Lung (tissue), 12 donors: ENCODE results near the gene NFKBIE. TPM values are rescaled to one million over a fixed set of nuclear protein-coding genes. Genes with fewer than 3 reads are reported as not detected.

Experiments
- ATAC-seq: fragments of 200-7000 bp; cut with Tn5 transposase; one replicate; pipeline ENCODE4 v1.9.1; 2020; ENCODE audit warnings: moderate number of reproducible peaks; ENCODE audit not compliant: insufficient read depth, low FRiP score
- DNase-seq, 3 donors: peaks; one replicate each; pipeline ENCODE4 v3.0.0-alpha.2; 2013 to 2017
- H3K27ac ChIP-seq, 2 donors: one replicate each; pipeline ENCODE4 v1.5.1; 2013; ENCODE audit warnings: mild to moderate bottlenecking in 2 of 2, moderate library complexity in 2 of 2, control low read depth in 1 of 2, inconsistent platforms in 1 of 2, low read depth in 1 of 2, low read length in 1 of 2
- H3K27me3 ChIP-seq, 3 donors: one replicate each; pipeline ENCODE4 v1.5.1; 2013; ENCODE audit warnings: low read length in 2 of 3; ENCODE audit not compliant: control insufficient read depth in 3 of 3, insufficient read depth in 3 of 3
- H3K36me3 ChIP-seq, 4 donors: one replicate each; pipeline ENCODE4 v1.5.1; 2013; ENCODE audit warnings: low read length in 4 of 4, mild to moderate bottlenecking in 1 of 4, moderate library complexity in 1 of 4; ENCODE audit not compliant: control insufficient read depth in 4 of 4, insufficient read depth in 4 of 4
- H3K4me1 ChIP-seq, 5 donors: one replicate each; pipeline ENCODE4 v1.5.1; 2013; ENCODE audit warnings: low read length in 5 of 5, mild to moderate bottlenecking in 2 of 5, moderate library complexity in 1 of 5; ENCODE audit not compliant: control insufficient read depth in 5 of 5, insufficient read depth in 5 of 5
- H3K4me3 ChIP-seq: one replicate; pipeline ENCODE4 v1.5.1; 2013; ENCODE audit warnings: mild to moderate bottlenecking, control low read depth, moderate library complexity
- H3K9ac ChIP-seq, 2 donors: one replicate each; pipeline ENCODE4 v1.5.1; 2013; ENCODE audit warnings: low read length in 2 of 2, control low read depth in 1 of 2; ENCODE audit not compliant: insufficient read depth in 1 of 2
- H3K9me3 ChIP-seq, 4 donors: one replicate each; pipeline ENCODE4 v1.5.1; 2013; ENCODE audit warnings: low read length in 3 of 4, mild to moderate bottlenecking in 1 of 4, moderate library complexity in 1 of 4; ENCODE audit not compliant: control insufficient read depth in 4 of 4, insufficient read depth in 3 of 4
- CTCF ChIP-seq: IDR thresholded peaks from 2 replicates; pipeline ENCODE4 v1.5.1; 2012; ENCODE audit warnings: mild to moderate bottlenecking; ENCODE audit errors: control extremely low read depth, extremely low read depth
- WGBS, 2 donors: extraction: QIAGEN DNeasy Blood & Tissue Kit; methylation state at CpG; one replicate each; pipeline ENCODE4 v1.1.7; 2013; 5-methylcytosine and 5-hydroxymethylcytosine counted together
- polyA plus RNA-seq, 2 donors: library from polyadenylated mRNA; stranded (reverse); fragments of 200-250 nt; gene quantifications; one replicate each; pipeline ENCODE4 v1.2.1, GENCODE V29; 2013
- total RNA-seq, 2 donors: library from RNA; depleted of rRNA in 1 of 2; stranded (reverse); fragments of >200 nt in 1 of 2; gene quantifications; one replicate each; pipeline ENCODE4 v1.2.1, GENCODE V29; 2014 to 2021
- donor health status: control.
- donor health status: control.
- donor health status: Bipolar disorder and iron deficiency.
- donor health status: healthy.
- donor health status: DM: yes; HTN: yes; CAD: no.

NFKBIE gene
- total and polyA plus RNA-seq, 4 donors: 13.1 to 40.6 (median 20.4) TPM

- Histone ChIP-seq H3K9ac (no peak overlapping the region), H3K4me1 (peaks cover 8 to 28% (median 17%) of the 10 kb centered on the region in 5 donors), H3K36me3 (peaks cover 0 to 11% (median 1%) of the 10 kb centered on the region in 4 donors), H3K4me3 (no peak overlapping the region), H3K9me3 (no peaks in the 10 kb centered on the region), H3K27me3 (no peaks in the 10 kb centered on the region), H3K27ac (peak overlapping the region; percentile 10 to 87)
- DNase-seq: no peak
- no peak for ATAC-seq
- TF ChIP-seq CTCF: no peak
- WGBS, 2 donors: 60 to 63% methylated on average over 15 of the region's 15 CpGs
Observed at GRCh38 chr6:44226368-44227147, 38.8 kb downstream of the NFKBIE start.

- DNase-seq (no peak), ATAC-seq (no peak)
- Histone ChIP-seq H3K9me3 (no peaks in the 10 kb centered on the region), H3K27ac (peak overlapping the region in 1 of 2 donors; percentile 87), H3K4me1 (peaks cover 12 to 36% (median 17%) of the 10 kb centered on the region in 5 donors), H3K9ac (no peak overlapping the region), H3K4me3 (no peak overlapping the region), H3K27me3 (no peaks in the 10 kb centered on the region), H3K36me3 (peaks cover 0 to 7% (median 1%) of the 10 kb centered on the region in 4 donors)
- 88% methylated on average over 8 of the region's 8 CpGs for WGBS, 2 donors
- TF ChIP-seq CTCF: no peak
Observed at GRCh38 chr6:44225579-44226325, 39.6 kb downstream of the NFKBIE start.

GRCh38 chr6:44224965-44225305 lies 40.4 kb downstream of the NFKBIE start:
- H3K27me3 ChIP-seq: no peaks in the 10 kb centered on the region
- DNase-seq: no peak
- no peak for TF ChIP-seq CTCF
- H3K9me3 ChIP-seq: no peaks in the 10 kb centered on the region
- no peak for ATAC-seq
- H3K4me3 ChIP-seq: no peak overlapping the region
- no peak overlapping the region for H3K9ac ChIP-seq
- H3K4me1 ChIP-seq: peaks cover 12 to 37% (median 17%) of the 10 kb centered on the region in 5 donors
- 85 to 94% methylated on average over 4 of the region's 4 CpGs for WGBS, 2 donors
- H3K27ac ChIP-seq: peak overlapping the region in 1 of 2 donors; percentile 78
- H3K36me3 ChIP-seq: peaks cover 0 to 3% (median 0%) of the 10 kb centered on the region in 4 donors
